ENCODE results near the gene IL6R.

The IL6R gene

GRCh38 chr1:154466206-154466605 lies 61.1 kb downstream of the IL6R start:
- Histone ChIP-seq H3K9ac (ENCODE audit: low read depth, low read length) (no peak overlapping the region; the same call in 1 of the 2 replicates), H3K4me1 (ENCODE audit: insufficient read depth, low read length) (peaks cover 18% of the 10 kb centered on the region), H3K9me3 (ENCODE audit: control insufficient read depth, insufficient read depth, low read length) (no peaks in the 10 kb centered on the region), H3K36me3 (ENCODE audit: insufficient read depth, low read length) (no peaks in the 10 kb centered on the region)

DNA sequence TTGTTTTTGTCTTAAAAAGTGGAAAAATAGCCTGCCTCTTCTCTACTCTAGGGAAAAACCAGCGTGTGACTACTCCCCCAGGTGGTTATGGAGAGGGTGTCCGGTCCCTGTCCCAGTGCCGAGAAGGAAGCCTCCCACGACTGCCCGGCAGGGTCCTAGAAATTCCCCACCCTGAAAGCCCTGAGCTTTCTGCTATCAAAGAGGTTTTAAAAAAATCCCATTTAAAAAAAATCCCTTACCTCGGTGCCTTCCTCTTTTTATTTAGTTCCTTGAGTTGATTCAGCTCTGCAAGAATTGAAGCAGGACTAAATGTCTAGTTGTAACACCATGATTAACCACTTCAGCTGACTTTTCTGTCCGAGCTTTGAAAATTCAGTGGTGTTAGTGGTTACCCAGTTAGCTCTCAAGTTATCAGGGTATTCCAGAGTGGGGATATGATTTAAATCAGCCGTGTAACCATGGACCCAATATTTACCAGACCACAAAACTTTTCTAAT lies 61.8 kb downstream of the IL6R start:
- no peaks in the 10 kb centered on the region for H3K36me3 ChIP-seq (ENCODE audit: insufficient read depth, low read length)
- no peaks in the 10 kb centered on the region for H3K9me3 ChIP-seq (ENCODE audit: control insufficient read depth, insufficient read depth, low read length)
- no peak overlapping the region for H3K9ac ChIP-seq (ENCODE audit: low read depth, low read length)
- peaks cover 18% of the 10 kb centered on the region for H3K4me1 ChIP-seq (ENCODE audit: insufficient read depth, low read length)

DNA sequence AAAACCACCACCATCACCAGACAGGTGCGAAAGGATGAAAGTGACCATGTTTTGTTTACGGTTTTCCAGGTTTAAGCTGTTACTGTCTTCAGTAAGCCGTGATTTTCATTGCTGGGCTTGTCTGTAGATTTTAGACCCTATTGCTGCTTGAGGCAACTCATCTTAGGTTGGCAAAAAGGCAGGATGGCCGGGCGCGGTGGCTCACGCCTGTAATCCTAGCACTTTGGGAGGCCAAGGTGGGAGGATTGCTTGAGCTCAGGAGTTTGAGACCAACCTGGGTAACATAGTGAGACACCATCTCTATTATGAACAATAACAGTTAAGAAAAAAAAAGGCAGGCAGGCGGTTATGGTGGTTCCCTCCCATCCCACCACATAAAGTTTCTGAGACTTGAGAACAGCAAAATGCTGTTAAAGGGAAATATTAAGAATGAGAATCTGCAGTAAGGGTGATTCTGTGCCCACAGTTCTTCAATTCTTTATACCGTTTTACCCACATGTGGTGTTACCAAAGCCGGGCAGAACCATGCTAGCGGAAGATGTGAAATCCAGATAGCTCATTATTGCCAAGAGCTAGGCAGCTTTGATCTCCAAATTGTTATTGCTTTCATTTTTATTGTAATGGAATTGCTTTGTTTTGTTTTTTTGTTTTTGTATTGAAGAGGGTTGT lies 62.4 kb downstream of the IL6R start:
- H3K36me3 ChIP-seq (ENCODE audit: insufficient read depth, low read length): no peaks in the 10 kb centered on the region
- no peak overlapping the region for H3K9ac ChIP-seq (ENCODE audit: low read depth, low read length)
- H3K4me1 ChIP-seq (ENCODE audit: insufficient read depth, low read length): peaks cover 18% of the 10 kb centered on the region
- H3K9me3 ChIP-seq (ENCODE audit: control insufficient read depth, insufficient read depth, low read length): no peaks in the 10 kb centered on the region

GRCh38 chr1:154468535-154469250 lies 63.5 kb downstream of the IL6R start:
- H3K36me3 ChIP-seq (ENCODE audit: insufficient read depth, low read length): no peaks in the 10 kb centered on the region
- H3K9me3 ChIP-seq (ENCODE audit: control insufficient read depth, insufficient read depth, low read length): no peaks in the 10 kb centered on the region
- H3K4me1 ChIP-seq (ENCODE audit: insufficient read depth, low read length): peaks cover 12% of the 10 kb centered on the region
- H3K9ac ChIP-seq (ENCODE audit: low read depth, low read length): no peak overlapping the region

- Histone ChIP-seq H3K36me3 (ENCODE audit: insufficient read depth, low read length) (no peaks in the 10 kb centered on the region), H3K9me3 (ENCODE audit: control insufficient read depth, insufficient read depth, low read length) (no peaks in the 10 kb centered on the region), H3K9ac (ENCODE audit: low read depth, low read length) (no peak overlapping the region), H3K4me1 (ENCODE audit: insufficient read depth, low read length) (peaks cover 10% of the 10 kb centered on the region)
These were observed 64.9 kb downstream of the IL6R start for GRCh38 chr1:154469844-154470560.

- Histone ChIP-seq H3K9ac (ENCODE audit: low read depth, low read length) (no peak overlapping the region), H3K4me1 (ENCODE audit: insufficient read depth, low read length) (peaks cover 4% of the 10 kb centered on the region; the same call in 1 of the 2 replicates), H3K9me3 (ENCODE audit: control insufficient read depth, insufficient read depth, low read length) (no peaks in the 10 kb centered on the region), H3K36me3 (ENCODE audit: insufficient read depth, low read length) (no peaks in the 10 kb centered on the region)
These were observed 66.2 kb downstream of the IL6R start for GRCh38 chr1:154471304-154471703.

DNA sequence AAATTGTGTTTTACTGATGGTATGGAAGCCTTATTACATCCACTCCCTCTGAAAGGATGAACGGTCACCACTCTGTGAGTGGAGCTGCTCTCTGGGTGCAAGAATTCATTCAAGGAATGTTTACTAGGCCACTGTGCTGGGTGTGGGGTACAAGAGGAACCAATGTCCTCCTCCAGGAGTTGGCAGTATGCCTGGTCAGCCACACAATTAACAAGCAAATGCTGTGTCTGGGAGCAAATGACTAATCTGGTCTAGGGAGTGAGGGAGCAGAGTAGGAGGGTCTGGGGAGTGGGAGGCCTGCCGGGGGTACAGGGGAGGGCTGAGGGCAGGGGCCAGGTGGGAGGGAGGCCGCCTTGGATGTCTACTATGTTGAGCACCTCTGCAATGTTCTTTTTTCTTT lies 69.7 kb downstream of the IL6R start:
- Histone ChIP-seq H3K4me1 (ENCODE audit: insufficient read depth, low read length) (peaks cover 10% of the 10 kb centered on the region; the same call in 1 of the 2 replicates), H3K9me3 (ENCODE audit: control insufficient read depth, insufficient read depth, low read length) (no peaks in the 10 kb centered on the region), H3K9ac (ENCODE audit: low read depth, low read length) (no peak overlapping the region), H3K36me3 (ENCODE audit: insufficient read depth, low read length) (no peaks in the 10 kb centered on the region)

- H3K36me3 ChIP-seq (ENCODE audit: insufficient read depth, low read length): no peaks in the 10 kb centered on the region
- H3K9me3 ChIP-seq (ENCODE audit: control insufficient read depth, insufficient read depth, low read length): no peaks in the 10 kb centered on the region
- H3K9ac ChIP-seq (ENCODE audit: low read depth, low read length): no peak overlapping the region
- peaks cover 10% of the 10 kb centered on the region; the same call in 1 of the 2 replicates for H3K4me1 ChIP-seq (ENCODE audit: insufficient read depth, low read length)
These were observed 71.6 kb downstream of the IL6R start for GRCh38 chr1:154476791-154477190.

DNA sequence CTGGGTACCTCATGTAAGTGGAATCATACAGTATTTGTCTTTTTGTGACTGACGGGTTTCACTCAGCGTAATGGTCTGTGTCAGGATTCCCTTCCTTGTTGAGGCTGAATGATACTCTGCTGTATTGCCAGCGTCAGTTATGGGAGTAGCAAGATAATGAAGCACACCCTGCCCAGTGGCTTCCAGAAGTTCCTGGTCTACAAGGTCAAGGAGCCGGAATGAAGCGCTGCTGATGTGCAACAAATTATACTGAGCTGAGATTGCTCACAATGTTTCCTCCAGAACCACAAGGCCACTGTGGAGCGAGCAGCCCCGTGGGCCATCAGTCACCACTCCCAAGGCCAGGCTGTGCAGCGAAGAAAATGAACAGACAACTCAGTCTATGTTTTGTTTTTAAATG lies 72.9 kb downstream of the IL6R start:
- H3K9me3 ChIP-seq (ENCODE audit: control insufficient read depth, insufficient read depth, low read length): no peaks in the 10 kb centered on the region
- H3K4me1 ChIP-seq (ENCODE audit: insufficient read depth, low read length): peaks cover 10% of the 10 kb centered on the region; the same call in 1 of the 2 replicates
- no peaks in the 10 kb centered on the region for H3K36me3 ChIP-seq (ENCODE audit: insufficient read depth, low read length)
- H3K9ac ChIP-seq (ENCODE audit: low read depth, low read length): no peak overlapping the region

DNA sequence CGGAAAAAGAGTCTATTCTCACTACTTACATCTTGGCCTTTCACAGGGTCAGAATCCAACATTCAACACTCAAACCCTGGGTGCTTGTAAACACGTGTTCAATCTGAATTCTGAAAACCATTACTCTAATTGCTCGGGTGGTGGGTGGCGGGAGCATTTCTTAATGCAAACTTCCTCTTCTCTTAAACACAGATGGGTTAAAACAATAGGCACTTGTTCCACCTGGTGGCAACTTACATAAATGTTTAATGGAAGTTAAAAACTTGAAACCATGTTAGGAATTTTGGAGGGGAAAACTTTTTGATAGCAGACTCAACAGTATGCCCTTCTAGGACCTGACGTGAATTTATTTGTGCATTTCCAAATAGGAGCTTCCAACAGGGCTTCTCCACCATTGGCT lies 73.5 kb downstream of the IL6R start:
- Histone ChIP-seq H3K9me3 (ENCODE audit: control insufficient read depth, insufficient read depth, low read length) (no peaks in the 10 kb centered on the region), H3K36me3 (ENCODE audit: insufficient read depth, low read length) (no peaks in the 10 kb centered on the region), H3K9ac (ENCODE audit: low read depth, low read length) (no peak overlapping the region), H3K4me1 (ENCODE audit: insufficient read depth, low read length) (peaks cover 10% of the 10 kb centered on the region; the same call in 1 of the 2 replicates)

DNA sequence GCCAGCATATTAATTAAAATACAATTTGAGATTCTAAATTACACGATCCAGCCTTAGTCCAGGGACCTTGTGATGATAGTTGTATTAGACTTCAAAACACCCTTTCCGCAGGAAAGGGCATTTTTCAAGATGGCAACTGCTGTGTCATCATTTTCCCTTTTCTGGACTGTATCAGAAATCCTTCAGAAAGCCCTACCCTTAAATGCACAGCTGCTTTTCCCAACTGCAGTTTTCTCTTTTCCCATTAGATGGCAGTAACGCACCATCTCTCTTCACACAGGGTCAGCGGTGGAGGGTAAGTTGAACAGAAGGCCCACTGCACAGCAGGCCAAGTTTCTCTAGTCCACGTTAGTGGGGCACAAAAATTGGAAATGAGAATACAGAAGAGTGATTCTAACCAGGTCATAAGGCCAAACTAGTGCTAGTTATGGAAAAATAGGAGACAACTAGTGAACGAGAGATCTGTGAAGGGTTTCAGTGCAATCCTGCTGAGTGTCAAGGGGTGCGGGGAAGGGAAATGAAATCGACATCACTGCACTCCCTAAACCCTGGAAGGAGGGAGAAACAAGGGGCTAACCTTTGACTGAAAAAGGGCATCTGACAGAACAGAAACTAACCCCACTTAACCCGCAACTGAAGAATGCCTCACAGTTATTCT lies 74.8 kb downstream of the IL6R start:
- peaks cover 10% of the 10 kb centered on the region; the same call in 1 of the 2 replicates for H3K4me1 ChIP-seq (ENCODE audit: insufficient read depth, low read length)
- no peaks in the 10 kb centered on the region for H3K36me3 ChIP-seq (ENCODE audit: insufficient read depth, low read length)
- H3K9ac ChIP-seq (ENCODE audit: low read depth, low read length): no peak overlapping the region

DNA sequence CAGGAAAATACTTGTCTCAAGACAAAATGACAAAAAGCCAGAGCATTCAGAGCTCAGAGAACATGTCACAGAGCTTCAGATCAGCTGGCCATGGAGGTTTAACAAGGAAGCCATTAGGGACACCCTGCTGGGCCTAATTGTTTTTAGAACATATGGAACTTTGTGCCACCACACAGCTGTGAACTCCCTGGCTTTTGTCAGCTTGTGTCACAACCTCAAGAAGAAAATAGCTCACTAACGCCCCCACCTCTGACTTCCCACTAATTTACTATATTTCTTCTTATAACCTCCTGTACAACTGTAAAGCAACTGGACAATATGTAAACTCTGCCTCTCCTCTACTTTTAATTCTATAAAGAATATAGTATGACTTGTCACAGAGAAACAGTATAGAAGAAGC lies 75.9 kb downstream of the IL6R start:
- Histone ChIP-seq H3K4me1 (ENCODE audit: insufficient read depth, low read length) (peaks cover 10% of the 10 kb centered on the region), H3K9ac (ENCODE audit: low read depth, low read length) (no peak overlapping the region), H3K36me3 (ENCODE audit: insufficient read depth, low read length) (no peaks in the 10 kb centered on the region), H3K9me3 (ENCODE audit: control insufficient read depth, insufficient read depth, low read length) (no peaks in the 10 kb centered on the region)

More for the DNA sequence above, 74.8 kb downstream of the IL6R start:
- no peaks in the 10 kb centered on the region for H3K9me3 ChIP-seq (ENCODE audit: control insufficient read depth, insufficient read depth, low read length)

DNA sequence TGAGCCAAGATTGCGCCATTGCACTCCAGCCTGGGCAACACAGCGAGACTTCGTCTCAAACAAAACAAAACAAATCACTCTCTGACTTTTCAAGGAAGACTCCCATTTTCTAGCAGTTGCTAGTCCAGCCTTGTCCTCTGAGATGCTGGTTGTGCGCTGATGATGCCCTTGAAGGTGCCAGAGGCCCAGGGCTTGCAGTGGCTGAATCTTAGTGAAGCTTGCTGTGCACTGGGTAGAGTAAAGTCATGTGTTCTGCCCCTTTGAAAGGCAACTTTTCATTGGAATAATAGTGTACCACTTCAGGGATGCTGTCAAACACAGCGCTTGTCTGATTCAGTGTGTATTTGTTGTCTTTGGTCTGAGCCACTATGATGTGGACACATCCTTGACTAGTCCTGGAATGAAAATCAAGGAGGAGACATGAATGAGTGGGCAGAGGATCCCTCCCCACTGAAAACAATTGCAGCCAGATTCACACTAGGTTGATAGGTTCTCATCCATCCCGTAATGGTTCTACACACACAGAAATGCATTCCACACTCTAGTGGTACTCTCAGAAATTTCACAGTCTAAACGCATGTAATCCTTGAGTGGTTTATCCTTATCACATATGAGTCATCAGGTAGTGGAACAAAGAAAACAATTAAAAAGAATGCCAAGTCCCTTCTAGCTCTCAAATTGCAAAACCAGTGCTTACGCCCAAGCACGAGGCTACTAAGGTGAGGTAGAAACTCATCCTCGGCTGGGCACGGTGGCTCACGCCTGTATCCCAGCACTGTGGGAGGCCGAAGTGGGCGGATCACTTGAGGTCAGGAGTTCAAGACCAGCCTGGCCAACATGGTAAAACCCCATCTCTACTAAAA lies 79.0 kb downstream of the IL6R start:
- Histone ChIP-seq H3K36me3 (ENCODE audit: insufficient read depth, low read length) (no peaks in the 10 kb centered on the region), H3K4me1 (ENCODE audit: insufficient read depth, low read length) (no peaks in the 10 kb centered on the region; the same call in 1 of the 2 replicates), H3K9ac (ENCODE audit: low read depth, low read length) (no peak overlapping the region), H3K9me3 (ENCODE audit: control insufficient read depth, insufficient read depth, low read length) (no peaks in the 10 kb centered on the region)
